Subcutaneous abdominal adipose tissue (tissue), 5 donors: ENCODE measurements around the gene PHYHD1.

ENCODE experiments used
- H3K27ac ChIP-seq: one replicate; pipeline ENCODE4 v1.7.0; 2013; ENCODE audit warnings: low read depth, mild to moderate bottlenecking, inconsistent platforms, low read length, moderate library complexity
- H3K27me3 ChIP-seq, 5 donors: one replicate each; pipeline ENCODE4 v1.7.0; 2013; ENCODE audit warnings: low read length in 5 of 5, inconsistent platforms in 1 of 5; ENCODE audit not compliant: control insufficient read depth in 5 of 5, insufficient read depth in 4 of 5
- H3K36me3 ChIP-seq, 5 donors: one replicate each; pipeline ENCODE4 v1.7.0; 2013; ENCODE audit warnings: low read length in 5 of 5; ENCODE audit not compliant: control insufficient read depth in 5 of 5, insufficient read depth in 5 of 5
- H3K4me1 ChIP-seq, 5 donors: one replicate each; pipeline ENCODE4 v1.7.0; 2013; ENCODE audit warnings: low read length in 5 of 5, mild to moderate bottlenecking in 3 of 5, moderate library complexity in 1 of 5; ENCODE audit not compliant: control insufficient read depth in 5 of 5, insufficient read depth in 5 of 5
- H3K4me3 ChIP-seq, 5 donors: one replicate each; pipeline ENCODE4 v1.7.0; 2013; ENCODE audit warnings: low read length in 5 of 5, low read depth in 1 of 5
- H3K9ac ChIP-seq, 5 donors: one replicate each; pipeline ENCODE4 v1.7.0; 2013; ENCODE audit warnings: low read length in 5 of 5, mild to moderate bottlenecking in 4 of 5, moderate library complexity in 3 of 5
- H3K9me3 ChIP-seq, 5 donors: one replicate each; pipeline ENCODE4 v1.7.0; 2013; ENCODE audit warnings: low read length in 5 of 5; ENCODE audit not compliant: control insufficient read depth in 5 of 5
- donor health status: healthy.
- donor health status: healthy.
- donor health status: healthy.
- donor health status: healthy.
- donor health status: healthy.

The PHYHD1 gene

DNA sequence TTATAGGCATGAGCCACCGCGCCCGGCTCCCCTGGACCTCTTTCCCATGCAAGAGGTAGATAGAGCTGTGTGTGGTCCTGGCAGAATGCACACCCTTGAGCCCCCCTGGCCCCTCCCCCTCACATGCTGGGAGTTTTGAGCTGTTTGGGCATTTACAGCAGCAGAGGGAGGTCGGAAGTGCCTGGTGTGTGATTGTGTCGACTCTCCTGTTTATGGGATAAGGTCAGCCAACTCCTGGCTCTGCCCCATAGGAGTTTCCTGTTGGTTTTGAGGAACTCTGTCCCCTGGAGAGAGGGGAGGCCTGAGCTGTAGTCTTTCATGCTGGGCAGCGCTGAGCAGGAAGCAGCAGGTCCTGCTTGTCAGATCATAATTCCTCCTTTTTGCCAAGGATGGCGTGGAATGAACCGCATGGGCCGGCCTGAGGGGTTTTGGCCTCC lies 32.9 kb upstream of the PHYHD1 start:
- Histone ChIP-seq H3K9me3 (no peaks in the 10 kb centered on the region), H3K4me3 (peak overlapping the region in 2 of 5 donors; percentile 21 to 35), H3K4me1 (peaks cover 29 to 84% (median 62%) of the 10 kb centered on the region in 5 donors), H3K36me3 (peaks cover 0 to 39% (median 29%) of the 10 kb centered on the region in 5 donors), H3K27me3 (no peaks in the 10 kb centered on the region), H3K9ac (peak overlapping the region in 2 of 5 donors; percentile 4 to 57), H3K27ac (peak overlapping the region; percentile 57)

DNA sequence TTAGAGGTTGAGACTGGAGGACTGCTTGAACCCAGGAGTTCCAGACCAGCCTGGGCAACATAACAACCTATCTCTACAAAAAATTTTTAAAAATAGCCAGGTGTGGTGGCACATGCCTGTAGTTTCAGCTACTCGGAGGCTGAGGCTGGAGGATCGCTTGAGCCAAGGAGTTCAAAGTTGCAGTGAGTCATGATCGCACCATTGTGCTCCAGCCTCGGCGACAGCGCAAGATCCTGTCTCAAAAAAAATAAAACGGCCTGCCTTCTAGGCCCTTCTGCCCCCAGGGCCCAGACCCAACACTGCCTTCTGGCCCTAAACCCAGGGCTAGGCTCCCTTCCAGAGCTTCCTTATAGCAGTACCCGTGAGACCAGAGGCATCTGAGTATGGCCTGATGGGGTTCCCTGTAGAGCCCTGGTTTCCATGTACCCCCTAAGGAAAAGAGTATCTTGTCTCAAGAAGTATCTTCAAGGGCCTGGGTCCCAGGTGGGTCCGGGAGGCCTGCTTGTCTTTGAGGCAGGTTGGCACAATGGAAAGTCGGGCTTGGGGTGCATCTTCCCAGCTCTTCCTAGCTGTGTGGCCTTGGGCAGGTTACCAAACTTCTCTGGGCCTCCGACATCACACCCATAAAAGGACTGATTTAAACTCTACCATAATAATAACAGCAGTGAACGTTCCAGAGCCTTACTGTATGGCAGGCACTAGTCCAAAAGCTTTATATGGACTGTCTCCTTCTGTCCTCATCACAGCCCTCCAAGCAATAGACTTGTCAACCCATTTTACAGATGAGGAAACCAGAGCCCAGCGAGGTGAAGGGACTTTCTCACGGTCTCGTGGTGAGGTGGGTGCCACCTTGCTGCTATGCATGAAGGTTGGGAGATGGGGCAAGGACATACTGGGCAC lies 29.2 kb upstream of the PHYHD1 start:
- Histone ChIP-seq H3K4me1 (peaks cover 14 to 55% (median 40%) of the 10 kb centered on the region in 5 donors), H3K27me3 (no peaks in the 10 kb centered on the region), H3K4me3 (peak overlapping the region in 3 of 5 donors; percentile 36 to 53 (median 46)), H3K9ac (peak overlapping the region in 1 of 5 donors; percentile 52), H3K36me3 (peaks cover 0 to 43% (median 26%) of the 10 kb centered on the region in 5 donors), H3K9me3 (no peaks in the 10 kb centered on the region), H3K27ac (peak overlapping the region; percentile 84)

DNA sequence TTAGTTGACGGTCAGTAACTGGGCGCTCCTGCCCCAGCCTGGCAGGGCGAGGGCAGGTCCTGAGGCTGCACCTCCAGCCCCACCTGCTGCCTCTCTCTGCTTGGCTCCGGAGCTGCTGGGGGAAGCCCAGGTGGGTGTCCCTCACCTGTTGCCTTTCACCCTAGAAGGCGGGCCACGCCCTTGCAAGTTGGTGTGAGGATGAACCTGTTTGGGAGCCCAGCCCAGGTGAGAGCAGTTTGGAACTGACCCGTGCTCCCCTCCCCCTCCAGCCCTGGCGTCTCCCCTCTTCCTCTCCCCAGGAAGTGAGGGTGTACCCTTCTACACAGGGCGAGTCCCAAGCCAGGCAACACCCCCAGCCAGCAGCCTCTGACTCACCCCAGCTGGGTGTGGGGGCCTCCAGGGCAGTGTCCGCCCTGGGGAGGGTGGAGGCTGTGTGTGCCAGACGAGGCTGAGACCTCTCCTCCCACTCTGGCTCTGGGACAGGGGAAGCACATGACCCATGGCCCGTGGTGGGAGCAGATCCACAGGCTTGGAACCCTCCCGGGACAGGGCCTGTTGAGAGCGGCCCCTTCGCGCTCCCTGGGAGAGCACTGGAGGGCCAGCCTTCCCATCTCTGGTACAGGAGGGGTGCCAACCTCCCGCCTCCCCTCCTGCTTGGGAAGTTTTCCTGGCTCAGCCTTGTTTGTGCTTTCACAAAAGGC lies 28.4 kb upstream of the PHYHD1 start:
- Histone ChIP-seq H3K9ac (peak overlapping the region; percentile 48 to 64 (median 56)), H3K27me3 (no peaks in the 10 kb centered on the region), H3K4me1 (peaks cover 14 to 49% (median 38%) of the 10 kb centered on the region in 5 donors), H3K36me3 (peaks cover 0 to 43% (median 24%) of the 10 kb centered on the region in 5 donors), H3K4me3 (peak overlapping the region in 4 of 5 donors; percentile 32 to 53 (median 41)), H3K27ac (peak overlapping the region; percentile 84), H3K9me3 (no peaks in the 10 kb centered on the region)

DNA sequence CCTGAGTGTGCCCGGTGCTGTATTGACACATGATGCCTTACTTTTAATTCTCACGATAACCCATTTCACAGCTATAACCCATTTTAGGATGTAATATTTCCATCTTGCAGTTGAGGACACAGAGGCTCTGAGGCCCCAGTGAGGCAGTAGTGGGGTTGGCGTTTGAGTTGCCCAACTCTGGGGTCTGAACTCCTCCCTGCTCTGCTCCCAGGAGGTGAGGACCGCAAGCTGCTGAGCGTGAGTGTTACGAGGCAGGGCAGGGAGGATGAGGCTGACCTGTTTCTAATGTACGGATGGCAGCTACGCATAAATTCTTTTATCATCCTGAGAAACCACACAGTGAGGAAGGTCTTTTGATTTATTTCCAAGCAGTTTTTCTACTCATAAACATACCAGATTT lies 27.4 kb upstream of the PHYHD1 start:
- peaks cover 0 to 47% (median 25%) of the 10 kb centered on the region in 5 donors for H3K36me3 ChIP-seq
- H3K27me3 ChIP-seq = no peaks in the 10 kb centered on the region
- H3K4me1 ChIP-seq = peaks cover 12 to 46% (median 34%) of the 10 kb centered on the region in 5 donors
- H3K9me3 ChIP-seq = no peaks in the 10 kb centered on the region
- peak overlapping the region in 1 of 5 donors; percentile 36 for H3K4me3 ChIP-seq
- H3K9ac ChIP-seq = peak overlapping the region in 4 of 5 donors; percentile 11 to 56 (median 52)
- peak overlapping the region; percentile 84 for H3K27ac ChIP-seq

DNA sequence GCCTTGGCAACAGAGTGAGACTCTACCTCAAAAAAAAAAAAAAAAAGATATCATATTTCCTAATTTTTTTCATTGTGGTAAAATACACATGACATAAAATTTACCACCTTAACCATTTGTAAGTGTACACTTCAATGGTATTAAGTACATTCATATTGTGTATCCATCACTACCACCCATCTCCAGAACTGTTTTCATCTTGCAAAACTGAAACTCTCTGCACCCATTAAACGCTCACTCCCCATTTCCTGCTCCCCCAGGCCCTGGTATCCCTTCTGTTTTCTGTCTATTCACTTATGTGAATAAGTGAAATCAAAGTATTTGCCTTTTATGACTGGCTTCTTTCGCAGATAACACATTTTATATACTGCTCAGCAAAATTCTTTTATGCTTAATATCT lies 26.0 kb upstream of the PHYHD1 start:
- H3K36me3 ChIP-seq = peaks cover 0 to 49% (median 34%) of the 10 kb centered on the region in 5 donors
- no peaks in the 10 kb centered on the region for H3K9me3 ChIP-seq
- H3K4me3 ChIP-seq = no peak overlapping the region
- H3K27ac ChIP-seq = no peak overlapping the region
- no peak overlapping the region for H3K9ac ChIP-seq
- peaks cover 6 to 51% (median 38%) of the 10 kb centered on the region in 5 donors for H3K4me1 ChIP-seq
- no peaks in the 10 kb centered on the region for H3K27me3 ChIP-seq

DNA sequence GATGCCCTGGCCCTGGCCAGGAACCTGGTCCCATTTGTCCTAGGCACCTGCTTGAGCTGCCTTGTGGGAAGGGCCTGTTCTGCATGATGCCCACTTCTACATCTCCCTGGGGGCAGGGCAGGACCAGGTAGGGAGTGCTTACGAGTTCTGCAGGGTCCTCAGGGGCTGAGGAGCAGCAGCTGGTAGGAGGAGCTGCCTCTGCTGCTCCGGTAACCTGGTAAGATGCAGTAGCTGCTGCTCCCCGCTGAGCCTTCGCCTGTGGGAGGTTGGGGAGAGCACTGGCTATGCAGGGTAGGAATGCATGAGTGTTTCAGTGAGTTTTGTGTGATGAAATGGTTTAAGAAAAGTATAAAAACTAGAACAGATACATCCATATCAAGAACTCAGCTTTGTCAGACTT lies 25.2 kb upstream of the PHYHD1 start:
- H3K9ac ChIP-seq = no peak overlapping the region
- no peaks in the 10 kb centered on the region for H3K27me3 ChIP-seq
- H3K36me3 ChIP-seq = peaks cover 0 to 49% (median 29%) of the 10 kb centered on the region in 5 donors
- H3K4me1 ChIP-seq = peaks cover 6 to 51% (median 35%) of the 10 kb centered on the region in 5 donors
- H3K27ac ChIP-seq = no peak overlapping the region
- H3K4me3 ChIP-seq = no peak overlapping the region
- H3K9me3 ChIP-seq = no peaks in the 10 kb centered on the region

DNA sequence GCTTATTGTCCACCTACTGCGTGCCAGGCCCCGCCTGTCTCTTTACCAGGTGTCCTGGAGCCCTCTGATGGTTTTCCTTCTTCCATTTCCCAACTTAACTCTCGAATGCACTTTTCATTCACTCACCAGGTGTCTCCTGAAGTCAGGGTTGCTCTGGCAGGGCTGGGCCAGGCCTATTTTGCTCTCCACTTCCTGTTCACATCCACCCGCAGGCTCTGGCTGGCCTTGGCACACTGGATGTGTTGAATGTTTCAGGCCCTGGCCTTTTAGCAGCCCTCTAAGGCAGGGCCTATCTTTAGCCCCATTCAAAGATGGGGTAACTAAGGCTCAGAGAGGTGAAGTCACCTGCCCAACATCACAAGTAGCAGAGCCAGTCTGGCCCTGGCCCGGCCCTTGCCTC lies 22.4 kb upstream of the PHYHD1 start:
- Histone ChIP-seq H3K27ac (no peak overlapping the region), H3K27me3 (no peaks in the 10 kb centered on the region), H3K4me3 (no peak overlapping the region), H3K36me3 (peaks cover 0 to 49% (median 20%) of the 10 kb centered on the region in 5 donors), H3K9me3 (no peaks in the 10 kb centered on the region), H3K9ac (no peak overlapping the region), H3K4me1 (peaks cover 0 to 44% (median 11%) of the 10 kb centered on the region in 5 donors)

DNA sequence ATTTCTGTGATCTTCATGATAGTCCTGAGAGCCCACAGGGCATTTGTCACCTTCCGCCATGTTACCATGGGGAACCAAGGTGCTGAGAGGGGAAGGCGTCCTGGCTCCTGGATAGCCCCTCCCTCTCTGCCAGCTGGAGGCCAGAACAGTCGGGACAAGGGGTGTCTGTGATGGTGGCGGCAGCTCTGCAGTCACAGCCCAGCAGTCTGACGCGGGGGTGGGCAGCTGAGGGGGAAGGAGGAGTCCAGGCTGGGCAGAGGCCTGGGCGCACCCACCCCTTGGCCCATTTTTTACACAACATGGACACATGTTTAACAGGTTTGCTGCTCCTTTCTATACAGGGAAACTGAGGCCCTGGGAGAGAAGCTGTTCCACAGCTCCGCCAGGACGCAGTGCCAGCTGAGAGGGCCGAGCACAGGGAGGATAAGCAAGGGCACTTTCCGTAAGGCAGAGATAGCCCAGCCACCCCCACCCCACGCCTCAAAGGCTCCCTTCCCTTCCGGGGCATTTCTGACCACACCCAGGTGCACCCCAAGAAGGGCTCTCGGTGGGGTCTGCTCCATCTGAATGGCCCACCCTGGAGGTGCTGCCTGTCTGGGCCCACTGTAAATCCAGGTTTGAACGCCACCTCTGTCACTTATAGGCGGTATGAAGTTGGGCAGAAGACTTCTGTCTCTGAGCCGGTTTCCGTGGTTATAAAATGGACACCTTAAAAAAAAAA lies 21.8 kb upstream of the PHYHD1 start:
- H3K27ac ChIP-seq = no peak overlapping the region
- H3K9ac ChIP-seq = no peak overlapping the region
- no peaks in the 10 kb centered on the region for H3K27me3 ChIP-seq
- H3K4me3 ChIP-seq = no peak overlapping the region
- H3K36me3 ChIP-seq = peaks cover 0 to 44% (median 19%) of the 10 kb centered on the region in 5 donors
- H3K4me1 ChIP-seq = peaks cover 0 to 42% (median 10%) of the 10 kb centered on the region in 5 donors
- no peaks in the 10 kb centered on the region for H3K9me3 ChIP-seq

DNA sequence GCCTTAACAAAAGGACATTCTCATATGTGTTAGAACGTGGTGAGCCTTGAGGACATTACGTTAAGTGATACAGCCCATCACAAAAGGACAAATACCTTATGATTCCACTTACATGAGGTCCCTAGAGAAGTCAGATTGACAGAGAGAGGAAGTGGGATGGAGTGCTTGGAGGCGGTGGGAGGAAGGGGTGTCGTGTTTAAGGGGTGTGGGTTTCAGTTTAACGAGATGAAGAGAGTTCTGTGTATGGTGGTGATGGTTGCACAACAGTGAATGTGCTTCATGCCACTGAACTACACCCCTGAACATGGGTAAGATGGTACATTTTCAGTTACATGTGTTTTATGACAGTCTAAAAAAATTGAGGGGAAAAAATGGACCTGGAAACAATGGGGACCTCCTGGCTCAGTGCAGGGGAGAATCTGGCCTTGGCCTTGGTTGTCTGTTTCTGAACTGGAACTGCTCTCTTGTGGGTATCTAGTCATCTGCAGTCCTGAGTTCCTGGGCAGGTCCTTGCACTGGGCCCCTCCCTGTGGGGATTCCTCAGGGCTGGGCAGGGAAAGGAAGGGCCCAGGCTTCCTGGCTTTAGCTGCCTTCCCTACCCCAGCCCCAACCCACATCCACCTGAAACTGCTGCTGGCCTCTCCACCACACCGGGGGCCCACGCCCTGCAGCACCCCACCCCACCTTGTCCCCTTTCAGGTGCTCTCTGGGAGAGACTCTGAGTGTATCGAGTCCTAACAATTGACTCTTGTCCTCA lies 21.0 kb upstream of the PHYHD1 start:
- Histone ChIP-seq H3K4me1 (peaks cover 0 to 42% (median 10%) of the 10 kb centered on the region in 5 donors), H3K27ac (no peak overlapping the region), H3K9ac (no peak overlapping the region)

More for the DNA sequence above, 21.0 kb upstream of the PHYHD1 start:
- Histone ChIP-seq H3K36me3 (peaks cover 0 to 44% (median 19%) of the 10 kb centered on the region in 5 donors), H3K4me3 (no peak overlapping the region), H3K9me3 (no peaks in the 10 kb centered on the region), H3K27me3 (no peaks in the 10 kb centered on the region)
